ENCODE data around the gene STRN.
"Not testable (repeated sequence)": the region's sequence is repeated elsewhere in the genome, so short reads cannot be mapped to it uniquely, and the experiment has no call there.

The STRN gene

GRCh38 chr2:36966370-36967235, at the start of gene STRN:
TSS of gene STRN (minus strand) at chr2:36966536. CDS start at chr2:36966463, 73 bp downstream.
- DNase-seq (ENCODE audit: low spot score) = peak; percentile 96

GRCh38 chr2:37013315-37013641, 46.9 kb upstream of the STRN start:
- no peak for DNase-seq (ENCODE audit: low spot score)

GRCh38 chr2:37011130-37011529, 44.8 kb upstream of the STRN start:
- DNase-seq (ENCODE audit: low spot score) = no peak

GRCh38 chr2:37005118-37005868, 39.0 kb upstream of the STRN start:
- DNase-seq (ENCODE audit: low spot score) = peak; percentile 20

GRCh38 chr2:37000988-37001556, 34.7 kb upstream of the STRN start:
- DNase-seq (ENCODE audit: low spot score) = no peak

GRCh38 chr2:37000318-37000717, 34.0 kb upstream of the STRN start:
- no peak for DNase-seq (ENCODE audit: low spot score)

GRCh38 chr2:36999416-36999815, 33.1 kb upstream of the STRN start:
- DNase-seq (ENCODE audit: low spot score) = not testable (repeated sequence)

GRCh38 chr2:36993841-36994620, 27.7 kb upstream of the STRN start:
- no peak for DNase-seq (ENCODE audit: low spot score)

- no peak for DNase-seq (ENCODE audit: low spot score)
Measured at GRCh38 chr2:36988008-36988407, 21.7 kb upstream of the STRN start.

GRCh38 chr2:36982467-36982866, 16.1 kb upstream of the STRN start:
- DNase-seq (ENCODE audit: low spot score) = no peak

- DNase-seq (ENCODE audit: low spot score) = no peak
Measured at GRCh38 chr2:36981911-36982310, 15.6 kb upstream of the STRN start.

- DNase-seq (ENCODE audit: low spot score) = not testable (repeated sequence)
Measured at GRCh38 chr2:36979007-36979406, 12.7 kb upstream of the STRN start.

GRCh38 chr2:36976065-36976464, 9.7 kb upstream of the STRN start:
- DNase-seq (ENCODE audit: low spot score) = no peak

GRCh38 chr2:36975306-36975705, 9.0 kb upstream of the STRN start:
- no peak for DNase-seq (ENCODE audit: low spot score)

- no peak for DNase-seq (ENCODE audit: low spot score)
Measured at GRCh38 chr2:36973320-36973719, 7.0 kb upstream of the STRN start.

GRCh38 chr2:36971990-36972389, 5.7 kb upstream of the STRN start:
- no peak for DNase-seq (ENCODE audit: low spot score)

- no peak for DNase-seq (ENCODE audit: low spot score)
Measured at GRCh38 chr2:36967236-36967876, 1.0 kb upstream of the STRN start.

GRCh38 chr2:36965751-36966369, 476 bp downstream of the STRN start:
- peak; percentile 91 for DNase-seq (ENCODE audit: low spot score)

- DNase-seq (ENCODE audit: low spot score) = no peak
Measured at GRCh38 chr2:36965206-36965605, 1.1 kb downstream of the STRN start.

GRCh38 chr2:36964496-36965058, 1.8 kb downstream of the STRN start:
- DNase-seq (ENCODE audit: low spot score) = no peak

GRCh38 chr2:36963734-36964133, 2.6 kb downstream of the STRN start:
- DNase-seq (ENCODE audit: low spot score) = no peak
